HG03558 (cell line): ENCODE data around the gene TCF12.

ENCODE experiments used
- ATAC-seq: cut with Tn5 transposase; IDR thresholded peaks from one replicate; pipeline ENCODE4 v1.9.1; 2021; ENCODE audit warnings: moderate number of reproducible peaks; ENCODE audit not compliant: unreplicated experiment; ENCODE audit errors: extremely low read depth

The TCF12 gene

DNA sequence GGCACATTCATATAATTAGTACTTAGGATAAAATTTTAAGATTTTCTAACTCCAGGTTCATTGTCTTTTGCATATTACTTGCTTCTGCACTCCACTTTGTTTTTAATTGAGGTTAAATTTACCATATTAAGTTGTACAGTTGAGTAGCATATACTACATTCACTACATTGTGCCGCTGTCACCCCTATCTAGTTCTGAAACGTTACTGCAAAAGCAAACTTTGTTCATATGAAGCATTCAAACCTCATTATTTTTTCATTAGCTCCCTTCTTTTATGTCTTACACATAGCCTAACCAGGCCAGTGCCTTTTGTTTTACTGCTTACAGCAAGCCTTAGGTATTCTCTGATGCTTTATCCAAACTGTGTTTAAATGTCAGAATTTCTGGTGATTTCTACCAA is 274.7 kb downstream of the TCF12 start:
- ATAC-seq = no peak

DNA sequence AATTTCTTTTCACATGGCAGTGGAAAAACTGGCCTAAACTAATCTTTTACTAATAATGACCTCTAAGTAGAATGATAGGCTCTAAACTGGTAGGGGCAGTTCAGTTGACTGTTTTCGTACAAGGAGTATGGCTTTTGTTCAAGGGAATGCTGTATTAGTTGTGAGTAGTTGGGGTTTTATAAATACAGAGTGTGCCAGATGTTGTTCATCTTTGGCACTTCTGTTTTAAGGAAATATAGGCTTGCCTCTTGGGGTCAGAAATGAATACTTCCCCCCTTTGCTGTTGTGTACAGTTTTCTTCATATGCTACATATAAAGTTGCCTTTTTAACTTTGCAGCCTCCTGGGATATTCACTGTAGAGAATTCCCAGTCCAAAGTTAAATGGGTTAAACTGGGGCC is 276.9 kb downstream of the TCF12 start:
- ATAC-seq = no peak

GRCh38 chr15:57196865-57197264 is 278.4 kb downstream of the TCF12 start:
- no peak for ATAC-seq

GRCh38 chr15:57198131-57198530 is 279.7 kb downstream of the TCF12 start:
- no peak for ATAC-seq

DNA sequence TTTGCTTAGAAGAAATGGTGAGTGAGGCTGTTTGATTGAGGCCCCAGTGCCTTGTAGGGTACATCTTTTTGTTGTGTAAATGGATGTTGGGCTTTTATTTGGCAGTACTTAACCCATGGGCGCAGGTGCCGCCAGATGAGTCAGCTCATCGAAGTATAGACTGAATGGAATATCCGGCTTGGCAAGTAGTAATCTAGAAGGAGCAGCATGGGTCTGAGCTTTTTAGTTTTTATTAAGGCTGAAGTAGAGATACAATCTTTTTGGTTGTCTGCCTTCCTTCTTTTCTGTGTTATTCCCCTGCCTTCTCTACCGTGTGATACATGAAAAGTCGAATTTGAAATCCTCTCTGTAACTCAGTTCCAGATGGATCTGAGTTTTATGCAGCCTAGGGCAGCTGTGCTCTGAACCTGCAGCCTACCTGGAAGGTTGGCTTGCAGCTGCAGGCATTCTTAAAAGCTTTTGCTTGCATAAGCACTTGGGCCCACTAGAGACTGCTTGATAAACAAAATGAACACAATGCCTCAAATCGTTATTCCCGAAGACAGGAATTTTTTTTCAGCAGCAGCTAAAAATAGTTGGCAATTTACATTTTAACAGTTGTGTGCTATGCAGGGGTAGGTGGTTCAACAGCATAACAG is 280.3 kb downstream of the TCF12 start:
- no peak for ATAC-seq

- ATAC-seq = no peak
These were observed 283.1 kb downstream of the TCF12 start for GRCh38 chr15:57201578-57201977.

GRCh38 chr15:57203906-57204305 is 285.5 kb downstream of the TCF12 start:
- ATAC-seq = no peak

GRCh38 chr15:57205027-57205855 is 286.8 kb downstream of the TCF12 start:
- ATAC-seq = no peak

DNA sequence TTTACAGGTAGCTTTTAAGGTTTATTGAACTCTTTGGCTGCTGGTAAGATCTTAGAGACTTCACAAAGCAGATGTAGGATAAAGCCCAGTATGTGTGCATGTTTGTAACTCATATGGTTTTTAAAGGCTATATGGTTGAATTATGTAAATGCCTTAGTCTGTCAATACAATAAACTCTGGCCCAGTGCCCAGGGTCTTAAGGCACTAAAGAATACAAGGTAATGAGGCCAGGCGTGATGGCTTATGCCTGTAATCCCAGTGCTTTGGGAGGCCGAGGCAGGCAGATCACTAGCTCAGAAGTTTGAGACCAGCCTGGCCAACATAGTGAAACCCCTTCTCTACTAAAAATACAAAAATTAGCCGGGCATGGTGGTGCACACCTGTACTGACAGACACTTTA is 287.6 kb downstream of the TCF12 start:
- ATAC-seq = no peak

GRCh38 chr15:57213862-57214261 is 295.4 kb downstream of the TCF12 start:
- no peak for ATAC-seq

DNA sequence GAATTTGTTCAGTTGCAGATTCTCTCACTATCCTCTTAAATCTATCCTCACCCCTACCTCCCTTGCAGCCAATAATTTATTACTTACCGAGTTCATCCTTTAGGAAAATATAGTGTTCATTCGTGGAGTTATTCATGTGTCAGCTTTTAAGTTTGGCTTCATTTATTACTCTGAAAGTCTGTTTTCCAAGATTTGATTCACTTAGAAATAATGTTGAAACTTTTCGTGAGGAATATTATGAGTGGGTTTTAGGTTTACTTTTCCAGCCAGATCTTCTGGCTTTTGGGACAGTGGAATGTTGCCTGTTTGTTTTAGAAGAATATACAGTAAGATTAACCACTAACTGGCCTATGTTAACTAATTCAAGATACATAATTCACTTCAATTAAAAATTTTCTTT is 296.9 kb downstream of the TCF12 start:
- ATAC-seq = no peak

- no peak for ATAC-seq
These were observed 297.4 kb downstream of the TCF12 start for GRCh38 chr15:57215881-57216280.

DNA sequence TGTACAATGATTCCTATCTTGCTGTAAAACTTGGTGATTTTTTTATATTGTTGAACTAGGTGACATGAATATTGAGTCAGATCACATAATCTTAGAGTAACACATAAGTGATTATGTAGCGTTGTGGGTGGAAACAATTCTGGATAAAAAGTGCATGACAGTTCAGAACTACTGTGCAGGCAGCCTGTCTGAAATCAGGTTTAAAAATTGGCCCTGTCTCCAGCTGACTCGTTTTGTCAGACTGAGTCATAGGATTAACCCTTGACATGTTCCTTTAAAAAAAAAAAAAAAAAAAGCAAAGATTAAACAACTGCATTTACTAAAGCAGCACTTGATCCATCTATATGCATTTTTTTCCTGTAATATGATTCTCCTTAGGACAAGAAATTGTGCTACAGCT is 297.8 kb downstream of the TCF12 start:
- no peak for ATAC-seq

DNA sequence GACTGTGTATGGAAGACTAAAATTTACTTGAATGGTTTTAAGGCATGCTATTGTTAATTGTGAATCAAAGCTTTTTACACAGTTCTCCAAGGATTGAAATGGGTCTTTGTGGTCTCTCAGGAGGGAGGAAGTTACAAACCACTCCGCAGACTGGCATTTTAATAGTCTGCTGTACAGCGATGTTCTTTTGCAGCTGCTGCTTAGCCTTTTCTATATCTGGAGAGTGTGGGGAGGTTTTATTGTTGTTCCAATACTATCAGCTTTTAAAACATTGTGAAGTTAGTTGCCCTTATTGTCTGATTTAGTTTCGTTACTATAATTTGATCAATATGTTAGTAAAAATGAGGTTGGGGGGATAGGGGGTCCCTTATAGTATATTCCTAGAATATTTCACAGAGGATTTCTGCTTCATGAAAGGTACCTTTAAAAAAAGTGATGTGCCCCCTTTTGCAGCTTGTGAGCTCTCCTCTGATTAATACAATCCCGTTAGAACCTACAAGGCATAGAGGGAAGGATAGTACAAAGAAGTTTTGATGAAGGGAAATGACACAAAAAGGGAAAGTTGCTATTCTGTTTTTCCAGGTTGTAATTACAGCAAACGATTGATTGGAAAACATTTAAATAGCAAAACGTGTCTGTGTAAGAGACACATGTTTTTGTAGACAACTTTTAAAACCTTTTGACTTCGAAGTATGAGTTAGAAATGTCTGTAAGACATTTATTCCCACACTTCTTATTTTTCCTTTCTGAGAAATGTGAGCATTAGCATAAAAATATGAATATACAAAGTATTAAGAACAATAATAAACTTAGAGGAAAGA is 299.5 kb downstream of the TCF12 start:
- no peak for ATAC-seq

GRCh38 chr15:57218826-57219576 is 300.6 kb downstream of the TCF12 start:
- no peak for ATAC-seq

DNA sequence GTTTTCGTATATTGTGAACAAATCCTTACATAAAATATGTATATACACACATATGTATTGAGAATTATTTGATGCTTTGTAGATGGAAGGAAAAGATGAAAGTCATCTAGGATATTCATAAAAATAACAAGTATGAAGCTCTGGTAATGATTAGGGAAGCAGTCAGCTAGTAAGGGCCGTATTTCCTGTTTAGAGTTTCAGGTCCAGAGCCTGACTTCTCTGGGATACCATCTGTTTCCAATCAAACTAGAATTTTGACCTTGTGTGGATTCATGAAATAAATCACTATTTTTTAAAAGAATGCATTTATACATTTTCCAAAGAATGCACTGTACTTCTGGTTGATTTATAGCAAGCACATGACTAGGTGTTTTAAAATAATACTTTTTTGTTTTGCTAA is 301.8 kb downstream of the TCF12 start:
- no peak for ATAC-seq

DNA sequence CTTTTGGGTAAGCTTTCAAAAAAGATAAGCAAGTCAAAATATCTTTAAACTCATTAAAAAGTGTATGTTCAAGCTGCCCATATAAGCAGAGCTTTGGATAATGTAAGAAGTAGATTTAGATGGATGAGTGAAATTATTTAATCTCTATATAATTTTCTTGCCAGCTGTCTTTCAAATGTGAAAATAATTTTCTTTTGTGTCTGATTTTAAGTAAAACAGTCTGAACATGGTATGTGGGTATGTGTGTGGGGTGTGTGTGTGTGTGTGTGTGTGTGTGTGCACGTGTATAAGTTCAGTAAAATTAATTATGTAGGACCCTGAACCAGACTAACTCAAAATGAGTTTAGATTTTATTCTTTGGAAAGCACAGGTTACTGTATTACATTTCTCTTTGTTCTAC is 302.7 kb downstream of the TCF12 start:
- ATAC-seq = no peak

GRCh38 chr15:57223345-57223744 is 304.9 kb downstream of the TCF12 start:
- ATAC-seq = no peak

DNA sequence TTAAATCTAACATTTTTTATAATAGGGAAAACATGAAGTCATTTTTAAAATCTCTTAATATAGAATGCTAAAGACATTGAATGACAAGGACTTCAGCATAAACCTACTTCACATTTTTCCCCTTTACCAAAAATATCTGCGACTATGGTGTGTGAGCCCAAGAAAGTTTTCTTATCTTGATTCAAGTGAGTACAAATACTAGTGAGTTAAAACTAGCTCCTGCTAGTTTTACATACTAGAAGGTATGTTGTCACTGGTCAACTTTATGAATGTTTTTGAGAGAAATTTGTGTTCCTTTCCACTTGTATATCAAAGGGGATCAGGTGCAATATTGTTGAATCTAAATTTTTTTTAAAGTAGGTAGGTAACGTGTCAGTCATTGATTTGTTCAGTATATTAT is 305.4 kb downstream of the TCF12 start:
- ATAC-seq = no peak

GRCh38 chr15:57224664-57225063 is 306.2 kb downstream of the TCF12 start:
- ATAC-seq = no peak
